Measurements from ENCODE around the gene IL12B.
A peak's percentile ranks its signal among the peaks of the same experiment; 100 is the strongest.
"Not testable (repeated sequence)": the region's sequence is repeated elsewhere in the genome, so short reads cannot be mapped to it uniquely, and the experiment has no call there.

Gene IL12B

DNA sequence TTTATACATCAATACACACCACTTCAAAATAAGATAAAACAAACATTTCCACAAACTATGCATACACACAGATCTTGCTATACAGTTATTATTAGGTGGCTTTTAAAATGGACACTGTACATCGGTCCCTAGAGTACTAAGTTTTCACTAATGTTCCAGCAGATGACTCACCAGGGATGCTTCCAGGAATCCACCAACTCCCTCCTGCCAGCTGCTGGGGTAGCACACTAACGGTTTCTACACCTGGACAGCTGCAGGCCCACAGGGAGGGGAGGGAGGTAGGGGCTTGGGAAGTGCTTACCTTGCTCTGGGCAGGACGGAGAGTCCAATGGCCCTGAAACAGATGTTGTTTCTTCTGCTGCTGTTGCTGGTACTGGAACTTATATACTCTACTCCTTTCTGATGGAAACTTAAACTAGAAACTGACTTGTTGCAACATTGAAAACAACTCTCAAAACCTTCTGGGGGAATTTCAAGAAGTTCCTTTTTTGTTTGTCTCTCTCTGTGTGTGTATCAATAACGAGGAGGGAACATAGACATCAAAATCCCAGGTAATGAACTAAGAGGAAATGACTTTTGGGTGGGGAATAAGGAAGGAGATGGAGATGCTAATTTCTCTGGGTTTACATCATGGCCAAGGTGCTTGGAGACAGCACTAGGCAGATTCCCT is at the start of gene IL12B:
TSS of gene IL12B (minus strand) at position 357 of the 670 bp plus-strand sequence. CDS start 3,705 bp downstream, outside the sequence.
- no peak for DNase-seq (ENCODE audit: low spot score)

DNA sequence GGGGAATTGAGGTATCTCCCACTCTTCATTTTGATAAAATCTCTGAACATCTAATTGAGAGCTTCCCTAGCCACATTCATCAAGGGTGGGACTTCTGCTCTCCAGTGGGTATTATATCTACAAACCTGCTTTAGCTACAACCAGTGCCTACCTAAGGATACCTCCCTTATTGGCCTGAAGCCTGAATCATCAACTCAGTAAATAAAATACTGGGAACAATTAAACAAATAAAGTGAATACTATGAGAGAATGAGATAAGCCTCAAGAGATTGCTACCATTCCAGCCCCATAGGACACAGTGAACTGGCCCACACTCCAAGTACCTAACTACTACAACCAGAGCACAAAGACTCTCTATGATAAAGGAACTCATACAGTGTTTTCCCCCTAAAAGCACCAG is 47.4 kb upstream of the IL12B start:
- DNase-seq (ENCODE audit: low spot score): no peak

DNA sequence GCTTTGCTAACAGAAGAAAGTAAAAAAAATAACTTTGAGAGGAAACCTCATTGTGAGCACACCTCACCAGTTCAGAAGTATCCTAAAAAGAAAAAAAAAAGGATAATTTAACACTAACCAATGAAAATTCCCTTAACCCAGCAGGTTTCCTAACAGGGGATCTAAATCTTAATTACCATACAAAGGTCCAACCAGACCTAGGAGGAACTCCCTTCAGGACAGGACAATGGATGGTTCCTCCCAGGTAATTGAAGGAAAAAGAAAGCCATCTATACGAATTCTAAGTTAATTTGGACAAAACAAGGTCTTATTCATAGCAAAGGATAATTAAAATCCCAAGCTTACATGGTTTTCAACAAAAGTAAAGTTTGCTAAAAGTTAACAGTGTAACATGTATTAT is 37.6 kb upstream of the IL12B start:
- DNase-seq (ENCODE audit: low spot score): not testable (repeated sequence)

DNA sequence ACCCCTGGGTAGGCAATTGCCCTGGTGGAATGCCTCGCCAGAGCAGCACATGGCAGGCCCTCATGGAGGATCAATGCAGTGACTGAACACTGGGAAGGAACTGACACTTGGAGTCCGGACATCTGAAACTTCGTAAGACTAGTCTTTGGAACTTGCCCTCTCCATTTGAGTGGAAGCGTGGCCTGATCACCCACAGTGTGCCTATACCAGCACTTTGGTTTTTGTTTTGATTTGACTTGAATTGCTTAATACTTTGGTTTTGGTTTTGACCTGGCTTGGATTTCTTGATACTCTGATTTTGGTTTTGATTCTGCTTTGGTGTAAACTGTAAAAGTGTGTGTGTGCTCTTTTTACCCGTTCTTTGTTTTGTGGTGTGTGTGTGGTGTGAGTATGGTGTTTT is 36.5 kb upstream of the IL12B start:
- DNase-seq (ENCODE audit: low spot score): not testable (repeated sequence)

DNA sequence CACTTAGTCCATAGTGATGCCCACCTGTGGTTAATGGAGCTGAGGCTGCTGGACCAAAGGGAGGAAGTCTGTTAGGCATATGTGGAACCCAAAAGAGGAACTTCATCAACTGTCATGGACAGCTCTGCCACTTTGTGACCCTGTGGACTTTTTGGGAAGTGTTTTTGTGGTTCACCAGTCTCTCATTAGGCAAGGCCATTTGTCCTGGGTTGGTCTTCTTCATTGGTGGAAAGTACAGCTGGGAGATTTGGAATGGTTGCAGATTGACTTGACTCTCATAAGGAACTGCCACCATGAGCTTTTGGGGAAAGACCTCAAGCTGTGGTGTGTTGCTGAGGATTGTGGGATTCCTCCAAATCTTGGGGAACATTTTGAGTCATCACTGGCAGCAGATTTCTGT is 31.9 kb upstream of the IL12B start:
- no peak for DNase-seq (ENCODE audit: low spot score)

DNA sequence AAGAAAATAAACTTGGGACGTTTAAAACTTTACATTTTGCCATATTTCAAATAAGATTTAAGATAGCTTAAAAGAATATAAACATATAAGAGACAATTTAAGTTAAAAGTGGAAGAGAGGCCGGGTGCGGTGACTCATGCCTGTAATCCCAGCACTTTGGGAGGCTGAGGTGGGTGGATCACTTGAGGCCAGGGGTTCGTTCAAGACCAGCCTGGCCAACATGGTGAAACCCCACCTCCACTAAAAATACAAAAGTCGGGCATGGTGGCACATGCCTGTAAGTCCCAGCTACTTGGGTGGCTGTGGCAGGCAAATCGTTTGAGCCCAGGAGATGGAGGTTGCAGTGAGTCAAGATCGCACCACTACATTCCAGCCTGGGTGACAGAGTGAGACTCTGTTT is 29.6 kb upstream of the IL12B start:
- DNase-seq (ENCODE audit: low spot score): not testable (repeated sequence)

DNA sequence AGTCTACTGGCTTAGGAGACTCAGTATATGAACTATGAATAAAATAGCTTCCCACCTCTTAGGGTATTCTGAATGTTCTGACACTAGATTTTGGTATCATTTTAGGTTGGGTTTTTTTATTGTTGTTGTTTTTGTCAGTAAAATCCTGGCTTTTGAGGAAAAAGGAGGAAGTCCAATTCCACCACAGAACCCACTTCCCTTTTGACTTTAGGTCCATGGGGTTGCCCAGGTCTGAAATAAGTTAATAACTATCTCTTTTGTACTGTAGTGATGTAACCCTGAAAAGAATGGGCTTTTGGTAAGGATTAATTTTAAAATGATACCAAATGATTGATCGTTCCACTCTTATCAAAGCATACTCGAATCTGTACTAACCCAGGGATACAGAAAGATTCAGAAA is 29.1 kb upstream of the IL12B start:
- DNase-seq (ENCODE audit: low spot score): no peak

DNA sequence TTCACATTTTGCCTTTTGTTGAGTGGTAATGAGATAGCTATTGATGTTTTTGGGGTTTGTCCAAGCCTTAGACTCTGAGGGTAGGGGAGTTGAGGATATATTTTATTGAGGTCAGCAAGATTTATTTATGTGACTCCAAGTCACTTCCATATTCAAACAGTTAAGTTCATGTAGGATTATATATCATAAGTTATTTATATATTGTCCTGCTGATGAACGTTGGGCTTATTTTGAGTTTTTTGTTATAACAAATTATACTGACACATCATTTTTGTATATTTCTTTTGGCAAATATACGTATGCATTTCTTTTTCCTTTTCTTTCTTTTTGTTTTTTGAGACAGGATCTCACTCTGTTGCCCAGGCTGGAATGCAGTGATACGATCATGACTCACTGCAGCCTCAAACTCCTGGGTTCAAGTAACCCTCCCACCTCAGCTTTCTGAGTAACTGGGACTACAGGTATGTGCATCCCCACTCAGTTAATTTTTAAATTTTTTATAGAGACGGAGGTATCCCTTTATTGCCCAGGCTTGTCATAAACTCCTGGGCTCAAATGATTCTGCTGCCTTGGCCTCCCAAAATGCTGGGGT is 23.5 kb upstream of the IL12B start:
- DNase-seq (ENCODE audit: low spot score): no peak

DNA sequence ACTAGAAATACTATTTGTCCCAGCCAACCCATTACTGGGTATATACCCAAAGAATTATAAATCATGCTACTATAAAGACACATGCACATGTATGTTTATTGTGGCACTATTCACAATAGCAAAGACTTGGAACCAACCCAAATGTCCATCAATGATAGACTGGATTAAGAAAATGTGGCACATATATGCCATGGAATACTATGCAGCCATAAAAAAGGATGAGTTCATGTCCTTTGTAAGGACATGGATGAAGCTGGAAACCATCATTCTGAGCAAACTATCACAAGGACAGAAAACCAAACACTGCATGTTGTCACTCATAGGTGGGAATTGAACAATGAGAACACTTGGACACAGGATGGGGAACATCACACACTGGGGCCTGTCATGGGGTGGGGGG is 20.4 kb upstream of the IL12B start:
- DNase-seq (ENCODE audit: low spot score): not testable (repeated sequence)

DNA sequence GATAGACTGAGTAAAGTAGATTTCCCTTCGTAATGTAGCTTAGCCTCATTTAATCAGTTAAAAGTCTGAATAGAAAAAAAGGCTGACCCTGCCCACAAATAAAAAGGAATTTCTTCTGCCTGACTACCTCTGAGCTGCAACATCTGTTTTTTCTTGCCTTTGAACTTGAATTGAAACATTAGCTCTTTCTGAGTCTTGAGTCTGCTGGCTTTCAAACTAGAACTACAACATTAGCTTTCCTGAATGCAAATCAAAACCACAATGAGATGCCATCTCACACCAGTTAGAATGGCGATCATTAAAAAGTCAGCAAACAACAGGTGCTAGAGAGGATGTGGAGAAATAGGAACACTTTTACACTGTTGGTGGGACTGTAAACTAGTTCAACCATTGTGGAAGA is 19.9 kb upstream of the IL12B start:
- DNase-seq (ENCODE audit: low spot score): not testable (repeated sequence)

DNA sequence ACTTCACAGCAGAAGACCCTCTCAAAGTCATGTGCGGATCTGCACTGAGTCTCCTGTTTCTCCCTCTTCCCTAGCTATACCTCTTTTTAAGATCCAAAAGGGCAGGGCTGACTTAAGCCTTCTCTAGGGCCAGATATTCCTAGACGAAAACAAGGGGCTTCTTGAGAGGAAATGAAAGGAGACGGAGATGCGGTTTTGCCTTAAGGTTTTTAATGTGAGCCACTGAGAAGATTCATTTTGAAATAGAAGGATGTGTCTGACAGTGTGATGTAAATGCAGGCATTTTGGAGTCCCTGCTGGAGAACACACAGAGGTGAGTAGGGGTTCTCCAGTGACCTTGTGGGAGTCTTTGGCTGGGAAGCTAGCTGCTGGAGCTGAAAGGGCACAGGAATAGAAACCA is 15.6 kb upstream of the IL12B start:
- DNase-seq (ENCODE audit: low spot score): no peak

DNA sequence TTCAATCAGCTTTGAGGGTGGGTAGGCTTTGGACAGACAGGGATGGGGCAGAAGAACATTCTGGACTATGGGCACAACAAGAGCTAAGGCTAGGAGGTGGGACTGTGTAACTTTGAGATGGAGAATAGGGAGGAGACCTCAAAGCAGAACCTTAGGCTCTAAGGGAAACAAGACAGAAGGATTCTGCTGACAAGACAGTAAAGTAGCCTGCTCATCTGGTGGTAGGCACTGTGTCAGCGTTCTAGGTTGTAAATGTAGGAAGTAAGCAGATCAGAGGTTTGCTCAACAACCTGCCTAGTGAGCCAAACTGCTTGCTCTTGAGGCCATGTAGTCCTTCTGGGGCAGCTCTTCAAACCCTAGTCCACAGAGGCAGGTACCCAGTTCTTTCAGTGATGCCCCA is 15.0 kb upstream of the IL12B start:
- DNase-seq (ENCODE audit: low spot score): no peak

DNA sequence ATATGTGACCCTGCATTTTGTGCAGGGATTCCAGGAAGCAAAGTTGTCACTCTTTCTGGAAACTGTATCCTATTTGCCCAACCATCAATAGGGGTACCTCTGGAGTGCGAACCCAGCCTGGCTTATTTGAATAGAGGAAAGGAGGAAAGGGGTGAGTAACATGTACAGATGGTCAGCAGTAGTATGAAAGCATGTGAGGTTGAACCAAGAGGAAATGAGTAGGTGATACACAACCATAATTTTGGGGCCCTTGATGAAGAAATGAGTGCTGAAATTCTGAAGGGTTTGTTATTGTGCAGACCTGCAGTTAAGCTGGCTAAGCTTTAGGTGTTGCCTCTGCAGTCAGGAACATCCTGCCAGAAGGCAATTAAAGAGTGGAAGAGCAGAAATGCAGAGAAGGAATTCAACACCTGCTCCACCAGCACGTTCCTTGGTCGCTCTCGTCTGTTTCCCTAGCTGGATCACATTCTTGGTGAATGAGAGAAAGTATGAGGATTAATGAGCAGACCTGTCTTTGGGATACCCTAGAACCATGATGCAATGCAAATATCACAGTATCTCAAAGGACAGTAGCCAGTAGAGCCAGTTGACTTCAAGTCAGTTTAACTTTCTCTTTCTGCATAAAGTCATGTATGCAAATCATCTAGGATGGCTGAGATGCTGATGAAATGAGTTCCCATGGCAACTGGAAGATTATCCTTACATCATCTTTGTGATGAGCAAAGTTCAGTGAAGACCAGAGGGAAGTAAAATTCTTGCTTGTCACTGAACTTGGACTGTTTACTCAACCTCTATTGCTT is 13.2 kb upstream of the IL12B start:
- no peak for DNase-seq (ENCODE audit: low spot score)

DNA sequence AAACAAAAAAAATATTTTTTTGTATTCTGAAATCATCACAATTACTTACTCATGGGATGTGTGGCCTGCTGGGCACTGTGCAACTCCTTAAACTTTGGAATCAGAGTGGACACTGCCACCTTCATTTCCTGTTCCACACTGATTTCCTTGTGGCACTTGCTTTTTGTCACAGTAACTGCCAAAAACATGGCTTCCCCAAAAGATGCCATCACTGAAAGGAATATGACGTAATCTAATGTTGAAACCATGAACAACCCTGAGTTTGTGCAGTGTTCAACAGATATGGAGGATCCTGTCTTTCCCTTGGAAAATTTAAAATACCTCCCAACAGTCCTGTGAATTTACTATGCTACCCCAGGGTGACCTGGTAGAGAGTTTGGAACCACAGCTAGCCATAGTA is 12.6 kb upstream of the IL12B start:
- no peak for DNase-seq (ENCODE audit: low spot score)

DNA sequence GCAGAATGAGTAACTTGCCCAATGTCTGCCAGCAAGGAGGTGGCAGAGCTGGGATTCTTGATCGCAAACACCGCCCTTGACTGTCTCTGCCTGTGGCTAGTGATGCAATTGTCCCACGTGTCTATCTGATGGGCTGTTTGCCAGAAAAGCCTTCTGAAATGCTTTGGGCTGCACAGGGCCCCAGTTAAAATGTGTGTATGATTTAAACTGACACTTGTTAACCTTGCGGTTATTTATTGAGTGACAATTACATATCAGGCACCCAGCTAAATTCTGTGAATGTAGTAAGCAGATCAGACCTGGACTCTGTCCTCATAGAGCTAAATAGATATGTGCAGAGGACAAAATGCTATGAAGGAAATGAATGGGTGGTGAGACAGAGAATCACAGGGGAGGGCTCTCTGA is 11.6 kb upstream of the IL12B start:
- no peak for DNase-seq (ENCODE audit: low spot score)

DNA sequence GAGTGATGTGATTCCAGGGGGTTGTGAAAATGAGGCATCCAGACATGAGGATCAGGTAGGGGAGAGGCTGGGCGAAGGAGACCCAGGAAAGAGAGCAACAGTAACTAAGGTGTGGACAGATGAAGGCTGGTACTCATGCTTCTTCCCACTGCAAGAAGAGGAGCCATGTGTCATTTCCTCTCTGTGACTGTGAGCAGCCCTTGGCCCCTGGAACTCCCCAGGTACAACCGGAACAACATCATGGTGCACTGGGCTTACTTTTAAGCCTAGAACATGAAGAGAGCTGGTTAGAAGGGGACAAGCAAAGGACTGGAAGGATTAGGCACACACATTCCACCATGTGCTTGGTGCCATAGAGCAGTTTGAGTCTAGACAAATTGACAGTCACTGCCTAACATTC is 10.9 kb upstream of the IL12B start:
- DNase-seq (ENCODE audit: low spot score): no peak

DNA sequence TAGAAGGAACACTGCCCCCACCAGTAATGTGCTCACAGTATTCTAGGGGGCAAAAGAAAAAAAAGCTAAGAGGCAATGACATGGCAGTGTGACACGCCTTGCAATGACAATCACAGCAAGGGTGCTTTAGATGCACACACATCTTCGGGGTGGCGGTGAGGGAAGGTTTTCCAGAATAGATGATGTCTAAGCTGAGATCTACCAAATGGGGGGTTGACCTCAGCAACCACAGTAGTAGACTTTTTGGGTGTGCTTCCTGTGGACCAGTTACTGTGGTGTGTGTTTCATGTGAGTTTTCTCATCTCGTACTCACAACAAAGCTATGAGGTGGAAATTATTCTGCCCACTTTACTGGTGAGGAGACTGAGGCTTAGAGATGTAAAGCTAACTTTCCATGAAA is 10.2 kb upstream of the IL12B start:
- no peak for DNase-seq (ENCODE audit: low spot score)

DNA sequence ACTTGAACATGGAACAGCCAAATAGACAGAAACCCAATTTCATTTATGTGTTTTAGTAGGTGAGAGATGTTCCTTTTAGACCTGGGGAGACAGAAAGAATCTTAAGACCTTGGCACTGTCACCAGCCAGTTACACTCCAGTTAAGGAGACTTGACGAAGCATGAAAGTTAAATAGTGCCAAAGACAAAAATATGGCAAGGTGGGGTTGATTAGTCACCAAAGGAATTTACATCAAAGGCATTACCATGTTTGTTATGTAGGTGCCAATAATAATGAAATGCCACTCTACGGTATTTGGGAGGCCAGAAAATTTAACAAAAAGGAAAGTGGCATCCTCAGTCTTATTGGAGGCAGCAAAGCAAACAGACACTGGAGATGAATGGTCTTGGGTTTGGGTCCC is 9.2 kb upstream of the IL12B start:
- no peak for DNase-seq (ENCODE audit: low spot score)

DNA sequence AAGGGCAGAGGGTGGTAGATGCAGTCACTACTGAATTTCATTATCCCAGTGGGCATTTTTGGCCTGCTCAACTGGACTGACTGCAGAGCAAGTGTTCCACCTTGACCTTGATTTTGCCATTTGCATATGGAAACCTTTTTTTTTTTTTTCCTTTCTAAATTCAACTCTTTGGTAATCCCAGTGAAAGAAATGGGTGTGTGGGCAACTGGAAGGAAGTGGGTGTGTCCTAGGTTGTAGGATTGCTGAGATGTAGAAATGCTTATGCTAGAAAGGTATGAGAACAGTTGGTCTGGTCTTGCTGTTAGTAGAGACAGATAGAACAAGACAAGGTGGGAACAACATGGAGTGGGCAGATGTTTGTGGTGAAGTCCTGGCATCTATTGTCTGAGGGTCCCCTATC is 7.8 kb upstream of the IL12B start:
- no peak for DNase-seq (ENCODE audit: low spot score)

DNA sequence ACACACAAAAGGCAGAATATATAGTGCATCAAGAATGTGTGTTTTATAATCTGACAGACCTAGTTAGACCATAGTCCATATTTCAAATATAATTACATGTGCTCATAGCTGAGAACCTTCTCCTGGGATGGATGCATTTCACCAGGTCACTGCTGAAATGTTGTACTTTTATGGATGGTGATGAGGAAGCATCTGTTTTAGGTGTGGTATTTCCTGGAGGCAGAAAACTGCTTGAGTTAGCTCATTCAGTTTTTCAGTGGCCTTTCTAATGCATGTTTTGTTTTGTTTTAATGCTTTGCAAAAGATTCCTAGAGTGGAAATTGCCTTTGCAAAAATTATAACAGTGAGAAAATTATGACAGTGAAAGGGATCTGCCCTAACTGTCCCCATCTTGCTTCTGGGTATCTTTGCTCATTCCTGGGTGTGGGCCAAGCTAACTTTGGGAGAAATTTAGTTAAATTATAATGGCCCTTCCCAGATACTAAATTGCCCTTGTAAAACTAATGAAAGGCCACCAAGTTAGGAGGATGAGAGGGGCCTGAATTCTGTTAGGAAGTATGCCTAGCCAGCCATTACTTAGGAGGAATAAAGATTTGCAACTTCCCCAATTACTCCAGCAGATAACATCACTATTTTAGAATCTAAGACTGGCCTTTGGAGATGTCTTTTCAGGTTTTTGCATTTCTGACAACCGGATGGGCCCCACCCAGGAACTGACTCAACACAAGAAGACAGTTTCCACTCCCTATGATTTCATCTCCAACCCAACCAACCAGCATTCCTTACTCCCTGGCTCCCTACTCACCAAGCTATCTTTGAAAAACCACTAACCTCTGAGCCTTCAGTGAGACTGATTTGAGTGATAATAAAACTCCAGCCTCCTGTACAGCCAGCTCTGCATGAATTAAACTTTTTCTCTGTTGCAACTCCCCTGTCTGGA is 7.0 kb upstream of the IL12B start:
- DNase-seq (ENCODE audit: low spot score): no peak

DNA sequence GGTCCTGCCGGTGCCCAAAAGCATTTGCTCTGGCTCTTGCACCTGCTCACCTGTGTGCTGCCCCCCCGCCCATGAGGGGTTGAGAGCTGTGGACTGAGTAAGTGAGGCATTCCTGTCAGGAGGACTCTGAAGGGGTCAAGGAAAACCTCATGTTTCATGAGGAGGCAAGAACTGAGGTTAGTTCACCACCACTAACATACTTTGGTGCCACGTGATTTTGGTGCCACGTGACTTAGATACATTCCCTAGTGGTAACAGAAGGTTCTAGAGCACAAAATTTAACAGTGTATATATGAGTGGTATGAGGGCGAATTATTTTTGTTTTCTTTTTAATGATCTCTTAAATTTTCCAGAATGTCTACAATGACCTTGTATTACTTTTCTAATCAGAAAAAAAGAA is 6.3 kb upstream of the IL12B start:
- DNase-seq (ENCODE audit: low spot score): no peak

DNA sequence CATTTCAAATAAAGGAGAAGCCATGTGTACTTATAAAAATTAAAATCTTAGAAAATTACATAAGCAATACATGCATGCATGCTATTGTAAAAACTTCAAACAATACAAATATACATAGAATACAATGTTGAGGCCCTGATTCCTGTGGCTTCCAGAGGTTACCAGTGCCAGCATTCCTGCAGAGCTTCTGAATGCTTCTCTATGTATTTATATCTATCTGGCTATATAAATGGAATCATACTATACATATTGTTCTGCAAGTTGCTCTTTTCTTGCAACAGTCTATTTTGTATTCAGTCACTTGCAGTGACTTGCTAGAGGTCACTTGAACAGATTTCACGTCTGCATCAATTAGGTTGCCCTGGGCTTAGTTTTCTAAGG is 3.2 kb upstream of the IL12B start:
- peak; percentile 28 for DNase-seq (ENCODE audit: low spot score)
